Astrocyte of the spinal cord (primary cell): Measurements from ENCODE around the gene PDE7B.
"Not testable (repeated sequence)": the region's sequence is repeated elsewhere in the genome, so short reads cannot be mapped to it uniquely, and the experiment has no call there.

Experiments used
- DNase-seq: peaks from one replicate; pipeline ENCODE4 v3.0.0; 2011; ENCODE audit warnings: low read depth, low spot score
- H3K4me3 ChIP-seq: 2 replicates; pipeline ENCODE4 v1.5.1; 2011; ENCODE audit warnings: low read depth, mild to moderate bottlenecking, low read length, moderate library complexity
- CTCF ChIP-seq: IDR thresholded peaks from 2 replicates; pipeline ENCODE4 v1.5.1; 2012; ENCODE audit warnings: low read depth, mild to moderate bottlenecking, low read length, inconsistent platforms
- in situ Hi-C: cut with HindIII; loops from 2 replicates; pipeline ENCODE4 v1.10.0; 2017; ENCODE audit warnings: low sequenced_read_pairs

PDE7B gene

GRCh38 chr6:135858931-135859330, 7.4 kb downstream of the PDE7B start:
- no peak for TF ChIP-seq CTCF
- no peak overlapping the region for H3K4me3 ChIP-seq
- DNase-seq, result no peak
- in situ Hi-C loops, result no loop called here

GRCh38 chr6:135860361-135860760, 8.9 kb downstream of the PDE7B start:
- TF ChIP-seq CTCF, result no peak
- DNase-seq, result no peak
- in situ Hi-C loops, result no loop called here
- H3K4me3 ChIP-seq, result no peak overlapping the region

- no peak overlapping the region for H3K4me3 ChIP-seq
- in situ Hi-C loops, result no loop called here
- TF ChIP-seq CTCF, result no peak
- DNase-seq, result no peak
Measured at GRCh38 chr6:135861189-135861588, 9.7 kb downstream of the PDE7B start.

GRCh38 chr6:135864929-135865328, 13.4 kb downstream of the PDE7B start:
- DNase-seq, H3K4me3 ChIP-seq, in situ Hi-C loops: not testable (repeated sequence)

- in situ Hi-C loops, result no loop called here
- DNase-seq, result no peak
- no peak for TF ChIP-seq CTCF
- H3K4me3 ChIP-seq, result no peak overlapping the region
Measured at GRCh38 chr6:135866445-135867123, 15.1 kb downstream of the PDE7B start.

GRCh38 chr6:135867332-135867731, 15.8 kb downstream of the PDE7B start:
- in situ Hi-C loops, result no loop called here
- no peak overlapping the region for H3K4me3 ChIP-seq
- no peak for DNase-seq
- TF ChIP-seq CTCF, result no peak

- no peak overlapping the region for H3K4me3 ChIP-seq
- no peak for DNase-seq
- no peak for TF ChIP-seq CTCF
- in situ Hi-C loops, result no loop called here
Measured at GRCh38 chr6:135869857-135870256, 18.4 kb downstream of the PDE7B start.
